Loucy (cell line): ENCODE measurements around the gene QPCTL.

Source experiments
- CTCF ChIP-seq: fragments of 200-600 bp; sonication (generic); conservative IDR thresholded peaks from 2 replicates; pipeline ENCODE4 v1.5.1; 2014; ENCODE audit warnings: mild to moderate bottlenecking, antibody characterized with exemption, low read length
- EZH2phosphoT487 ChIP-seq: fragments of 200-600 bp; IDR thresholded peaks from 2 replicates; pipeline ENCODE4 v1.6.1; 2018; ENCODE audit warnings: antibody characterized with exemption, mild to moderate bottlenecking, moderate library complexity, borderline replicate concordance

DNA sequence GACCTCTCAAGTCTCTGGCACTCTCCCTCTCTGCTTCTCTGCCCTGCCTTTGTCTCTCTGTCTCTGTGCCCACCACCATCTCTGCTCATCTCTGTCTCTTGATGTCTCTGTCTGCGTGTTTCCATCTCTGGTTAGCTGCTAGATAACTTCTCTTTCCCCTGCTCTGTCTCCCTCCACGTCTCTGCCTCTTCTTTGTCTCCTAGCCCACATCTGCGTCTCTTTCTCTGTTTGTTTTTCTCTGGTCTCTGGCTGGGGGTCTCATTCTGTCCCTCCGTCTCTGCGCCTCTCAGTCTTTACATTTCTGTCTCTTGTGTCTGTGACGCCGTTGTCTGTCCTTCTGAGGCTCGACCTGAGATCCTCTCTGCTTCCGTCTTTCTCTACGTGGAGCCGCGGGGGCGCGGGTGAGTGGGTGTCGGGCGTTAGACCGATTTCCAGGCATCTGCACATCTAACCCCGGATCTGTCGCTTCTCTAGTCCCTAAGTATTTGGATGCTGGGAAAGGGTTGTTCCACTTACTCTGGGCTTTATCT is 24.1 kb upstream of the QPCTL start:
- TF ChIP-seq CTCF (no peak), EZH2phosphoT487 (no peak)
